Activated gamma-delta T cell (primary cell): ENCODE measurements around the gene SYT7.
"Not testable (repeated sequence)": the region's sequence is repeated elsewhere in the genome, so short reads cannot be mapped to it uniquely, and the experiment has no call there.

Source experiments
- DNase-seq: peaks from one replicate; lab custom pipeline; 2025; lab: John Stamatoyannopoulos, UW
- total RNA-seq, 2 donors: gene quantifications; one replicate each; lab custom pipeline; 2026; lab: John Stamatoyannopoulos, UW

The SYT7 gene, protein sequence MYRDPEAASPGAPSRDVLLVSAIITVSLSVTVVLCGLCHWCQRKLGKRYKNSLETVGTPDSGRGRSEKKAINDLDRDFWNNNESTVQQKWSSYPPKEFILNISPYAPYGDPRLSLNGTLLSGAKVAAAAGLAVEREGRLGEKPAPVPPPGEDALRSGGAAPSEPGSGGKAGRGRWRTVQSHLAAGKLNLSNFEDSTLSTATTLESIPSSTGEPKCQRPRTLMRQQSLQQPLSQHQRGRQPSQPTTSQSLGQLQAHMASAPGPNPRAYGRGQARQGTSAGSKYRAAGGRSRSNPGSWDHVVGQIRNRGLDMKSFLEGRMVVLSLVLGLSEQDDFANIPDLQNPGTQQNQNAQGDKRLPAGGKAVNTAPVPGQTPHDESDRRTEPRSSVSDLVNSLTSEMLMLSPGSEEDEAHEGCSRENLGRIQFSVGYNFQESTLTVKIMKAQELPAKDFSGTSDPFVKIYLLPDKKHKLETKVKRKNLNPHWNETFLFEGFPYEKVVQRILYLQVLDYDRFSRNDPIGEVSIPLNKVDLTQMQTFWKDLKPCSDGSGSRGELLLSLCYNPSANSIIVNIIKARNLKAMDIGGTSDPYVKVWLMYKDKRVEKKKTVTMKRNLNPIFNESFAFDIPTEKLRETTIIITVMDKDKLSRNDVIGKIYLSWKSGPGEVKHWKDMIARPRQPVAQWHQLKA
- total RNA-seq = 0.10 to 0.22 reads per million in 2 donors

DNA sequence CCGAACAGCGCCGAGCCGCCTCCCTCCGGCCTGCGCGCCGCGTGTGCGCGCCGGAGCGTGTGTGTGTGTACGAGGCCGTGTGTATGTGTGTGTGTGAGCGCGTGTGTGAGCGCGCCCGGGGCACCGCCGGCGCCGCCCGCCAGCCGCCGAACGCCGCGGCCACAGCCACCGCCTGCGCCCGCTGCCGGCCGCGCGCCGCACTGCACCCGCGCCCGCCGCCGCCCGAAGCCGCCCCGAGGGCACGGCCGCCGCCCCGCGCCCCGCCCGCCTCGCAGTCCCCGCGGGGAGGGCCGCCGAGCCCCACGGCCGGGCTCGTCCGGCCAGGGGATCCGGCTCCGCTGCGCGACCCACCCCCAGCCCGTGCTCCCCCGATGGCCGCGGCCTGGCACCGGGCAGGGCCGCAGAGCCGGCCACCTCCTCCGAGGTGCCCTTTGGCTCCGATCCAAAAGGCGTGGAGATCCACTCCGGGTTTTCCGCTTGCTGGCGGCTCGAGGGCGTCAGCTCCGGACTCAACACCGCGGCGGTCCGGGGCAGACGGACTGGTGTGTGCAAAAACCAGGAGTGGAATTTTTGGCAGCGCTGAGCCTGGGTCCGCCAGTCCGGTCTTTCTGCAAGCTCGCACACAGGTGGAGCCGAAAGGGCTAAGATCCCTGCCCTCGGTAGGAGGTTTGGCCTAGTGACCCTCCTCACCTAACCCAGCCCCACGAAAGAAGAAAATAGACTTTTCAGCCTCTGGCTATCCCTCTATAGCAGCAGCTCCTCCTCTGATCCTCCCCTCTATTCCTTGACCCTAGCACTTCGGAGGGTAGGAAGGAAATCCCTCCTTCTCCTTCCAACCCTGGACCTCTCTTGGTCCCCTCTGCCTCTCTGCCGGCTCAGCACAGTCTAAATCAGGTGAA is at the start of gene SYT7:
Gene SYT7, minus strand, starts transcription at position 47 of the 899 bp plus-strand sequence. CDS start 256 bp downstream, outside the sequence.
- peak; percentile 70 for DNase-seq

DNA sequence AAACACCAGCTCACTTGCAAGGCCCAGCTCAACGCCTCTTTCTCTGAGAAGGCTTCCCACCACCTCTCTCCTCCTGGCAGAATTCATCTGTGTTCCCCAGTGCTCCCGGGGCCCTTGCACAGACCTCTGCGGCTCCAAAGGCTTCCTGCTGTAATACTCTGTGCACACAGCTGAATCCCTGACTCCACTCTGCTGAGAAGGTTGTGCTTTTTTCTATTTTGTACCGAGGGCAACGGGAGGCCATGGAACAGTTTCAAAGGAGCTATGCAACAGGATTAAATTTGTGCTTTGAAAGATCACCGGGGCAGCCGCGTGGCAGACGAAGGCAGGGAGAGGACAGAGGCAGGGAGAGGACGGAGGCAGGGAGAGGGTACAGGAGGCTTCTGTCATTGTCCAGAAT is 49.2 kb upstream of the SYT7 start:
- DNase-seq = no peak

DNA sequence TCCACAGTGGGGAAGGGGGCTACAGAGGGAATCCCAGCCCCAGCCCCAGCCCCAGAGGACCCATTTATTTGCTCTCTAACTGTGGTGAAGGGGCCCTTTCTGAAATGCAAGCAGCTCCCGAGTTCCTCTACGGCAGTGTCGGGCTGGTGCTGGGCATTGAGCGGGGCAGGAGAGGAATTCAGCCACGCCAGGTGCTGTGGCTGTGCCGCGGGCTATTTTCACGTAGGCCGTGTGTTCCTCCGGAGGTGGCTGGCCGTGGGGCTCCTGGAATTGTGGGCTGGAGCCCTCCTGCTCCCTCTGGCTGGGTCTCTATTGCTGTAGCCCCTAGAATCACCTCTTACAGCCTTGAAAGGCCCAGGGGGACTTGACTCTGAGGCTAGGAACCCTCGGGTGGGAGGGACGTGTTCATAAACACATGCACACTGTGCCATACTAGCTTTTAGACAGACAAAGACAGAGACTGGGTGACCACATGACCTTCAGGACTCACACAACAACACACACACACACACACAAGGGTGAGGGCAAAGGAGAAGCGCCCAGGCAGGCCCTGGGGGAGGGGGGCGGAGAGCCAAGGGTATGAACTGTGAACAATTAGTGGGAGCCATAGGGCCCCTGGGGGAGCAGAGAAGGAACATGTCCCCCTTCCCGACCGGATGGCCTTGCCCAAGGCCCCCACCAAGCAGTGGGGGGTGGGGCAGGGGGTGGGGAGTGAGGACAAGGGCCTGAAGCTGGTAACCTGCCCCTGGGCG is 48.4 kb upstream of the SYT7 start:
- no peak for DNase-seq

DNA sequence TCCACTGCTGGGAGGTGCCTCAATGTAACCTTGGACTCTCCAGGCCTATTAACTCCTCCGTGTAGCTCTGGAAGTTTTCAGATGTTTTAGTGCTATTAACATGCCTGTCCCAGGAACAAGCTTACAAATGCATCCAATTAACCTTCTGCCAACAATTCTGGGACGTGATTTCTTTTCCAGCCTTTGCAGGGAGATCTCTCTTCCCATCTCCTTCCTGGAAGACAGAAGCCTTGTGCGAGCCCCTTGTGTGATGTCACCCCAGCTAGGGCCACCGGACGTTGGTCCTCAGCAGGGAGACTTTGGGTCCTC is 47.7 kb upstream of the SYT7 start:
- no peak for DNase-seq

DNA sequence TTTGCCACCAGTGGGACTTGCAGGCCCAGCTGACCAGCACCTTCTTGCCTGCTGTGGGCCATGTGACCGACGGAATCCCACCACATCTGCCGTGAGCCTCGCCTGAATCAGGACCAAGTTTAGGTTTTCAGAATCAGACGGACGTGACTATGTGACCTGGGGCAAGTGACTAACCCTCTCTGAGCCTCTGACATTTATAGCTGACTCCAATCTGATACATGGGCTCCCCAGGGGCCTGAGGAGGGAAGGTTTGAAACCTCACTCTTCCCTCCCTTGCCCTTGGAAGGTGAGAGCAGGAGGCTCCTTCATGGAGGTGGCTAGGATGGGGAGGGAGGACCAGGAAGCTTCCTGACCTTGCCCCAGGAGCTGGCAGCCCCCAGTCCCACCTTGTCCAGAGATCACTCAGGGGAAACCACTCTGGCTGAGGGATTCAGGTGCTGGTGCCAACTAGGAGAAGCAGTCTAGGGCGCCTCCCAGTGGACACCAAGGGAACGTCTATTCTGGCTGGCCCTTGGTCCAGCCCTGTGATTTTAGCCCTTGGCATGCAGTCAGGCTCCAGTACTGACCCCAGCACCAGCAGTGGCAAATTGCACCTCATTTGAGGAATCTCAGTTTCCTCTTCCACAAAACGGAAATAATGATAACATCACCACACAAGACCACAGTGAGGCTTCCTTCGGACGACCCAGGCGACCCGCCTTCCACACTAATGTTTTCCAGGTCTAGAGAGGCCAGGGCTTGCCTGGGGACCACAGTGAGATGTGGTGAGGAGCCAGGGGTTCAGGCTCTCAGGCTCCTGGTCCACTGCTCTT is 47.2 kb upstream of the SYT7 start:
- no peak for DNase-seq

DNA sequence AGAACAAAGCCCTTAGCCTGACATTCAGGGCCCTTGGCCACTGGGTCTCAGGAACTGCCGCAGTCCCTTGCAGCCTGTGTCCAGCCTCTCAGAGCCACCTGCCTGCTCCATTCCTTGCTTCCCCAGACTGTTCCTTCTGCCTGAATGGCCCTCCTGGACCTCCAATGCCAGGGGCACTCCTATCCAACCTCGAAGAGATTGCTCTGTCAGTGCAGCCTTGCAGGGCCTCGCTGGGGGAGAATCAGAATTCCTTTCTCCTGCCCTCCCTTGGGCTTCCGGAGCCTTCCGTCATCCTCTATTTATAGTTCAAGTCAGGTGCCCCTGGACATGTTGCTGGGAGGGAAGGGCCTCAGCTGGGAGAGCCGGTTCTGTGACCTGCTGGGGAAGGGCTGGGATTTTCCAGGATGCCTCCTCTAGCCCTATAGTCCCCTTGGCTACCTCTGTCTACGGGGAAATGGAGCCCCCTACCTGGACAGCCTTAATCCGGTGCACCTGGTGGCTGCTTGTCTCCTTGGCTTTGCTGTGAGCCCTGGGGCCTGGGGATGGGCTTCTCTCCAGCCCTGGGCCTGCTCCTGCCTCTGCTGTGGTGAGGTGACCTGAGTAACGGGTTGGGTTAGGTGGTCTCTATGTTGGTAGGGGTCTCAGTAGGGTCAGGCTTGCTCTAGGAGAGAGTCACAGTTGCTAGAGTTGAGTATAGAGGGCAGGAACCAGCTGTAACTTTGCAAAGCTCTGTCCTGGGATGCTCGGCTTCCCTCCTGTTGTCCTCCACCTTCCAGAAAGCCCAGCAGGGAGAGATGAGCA is 45.9 kb upstream of the SYT7 start:
- DNase-seq = no peak

DNA sequence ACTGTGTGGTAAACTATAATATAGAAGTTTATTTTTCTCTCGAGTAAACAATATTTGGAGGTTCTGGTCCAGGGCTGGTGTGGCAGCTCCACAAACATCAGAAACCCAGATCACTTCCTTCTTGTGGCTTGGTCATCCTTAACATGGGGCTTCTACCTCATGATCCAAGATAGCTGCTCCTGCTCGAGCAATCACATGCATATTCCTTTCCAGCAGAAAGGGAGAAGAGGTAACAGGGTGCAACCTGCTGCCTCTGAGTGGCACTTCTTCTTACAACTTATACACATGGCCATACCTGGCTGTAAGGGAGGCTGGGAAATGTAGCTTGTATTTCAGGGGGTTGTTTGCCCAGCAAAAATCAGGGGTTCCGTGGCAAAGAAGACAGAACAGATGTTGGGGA is 44.6 kb upstream of the SYT7 start:
- DNase-seq = no peak

DNA sequence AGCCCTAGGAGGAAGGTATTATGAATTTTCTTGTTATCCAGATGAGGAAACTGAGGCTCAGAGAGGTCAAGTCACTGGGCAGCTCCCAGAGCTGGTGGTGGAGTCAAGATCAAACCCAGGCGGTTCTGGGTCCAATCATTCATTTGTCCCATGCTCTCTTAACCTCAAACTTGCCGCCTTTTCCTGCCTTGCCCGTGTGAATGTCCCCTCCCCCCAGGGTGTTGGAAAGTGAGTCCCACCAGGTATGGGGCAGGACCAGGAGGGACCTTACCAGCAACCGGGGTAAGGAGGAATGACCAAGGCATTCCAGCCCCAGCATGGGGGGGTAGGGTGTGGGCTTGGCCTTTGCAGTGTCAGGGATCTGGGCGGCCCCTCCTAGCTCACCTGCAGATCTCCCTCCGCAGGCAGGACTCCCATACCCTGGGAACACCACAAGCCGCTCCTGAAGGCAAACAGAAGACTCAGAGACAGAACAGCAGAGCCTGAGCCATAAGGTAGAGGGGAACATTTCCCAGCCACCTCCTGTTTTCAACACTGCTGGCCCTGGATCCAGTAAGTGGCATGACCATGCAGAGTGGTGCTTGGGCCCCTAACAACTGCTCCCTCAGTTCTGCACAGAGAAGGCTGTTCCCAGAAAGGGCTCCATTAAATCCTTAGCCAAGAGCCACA is 41.2 kb upstream of the SYT7 start:
- no peak for DNase-seq

DNA sequence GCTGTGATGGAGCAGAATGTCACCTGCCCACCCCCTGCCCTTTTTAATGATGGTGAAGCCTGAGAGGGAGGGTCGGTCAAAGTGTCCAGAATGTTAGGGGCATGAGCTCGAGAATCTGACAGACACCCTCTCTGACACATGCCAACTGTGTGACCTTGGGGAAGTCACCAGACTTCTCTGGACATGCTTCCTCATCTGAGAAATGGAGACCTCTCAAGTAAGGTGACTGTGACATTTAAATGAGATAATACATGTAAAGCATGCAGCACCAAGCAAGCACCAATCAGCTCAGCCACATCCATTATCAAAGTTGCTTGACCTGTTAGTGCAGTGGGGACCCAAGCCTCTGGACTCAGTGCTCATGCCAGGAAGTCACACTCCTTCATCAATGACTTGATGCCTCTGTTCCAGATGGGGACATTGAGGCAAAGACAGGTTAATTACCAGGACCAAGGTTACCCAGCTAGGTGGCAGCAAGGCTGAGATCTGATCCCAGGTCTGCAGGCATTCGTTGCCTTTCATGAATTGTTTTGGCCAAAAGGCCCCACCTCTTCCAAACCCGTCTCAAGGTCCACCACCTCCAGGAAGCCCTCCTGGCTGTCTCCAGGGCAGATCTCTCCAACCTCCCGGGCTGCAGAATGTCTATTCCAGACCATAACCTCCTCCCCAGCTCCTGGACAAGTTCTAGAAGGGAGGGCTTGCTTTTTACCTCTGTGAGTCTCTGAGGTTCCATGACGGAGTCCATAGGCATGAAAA is 38.8 kb upstream of the SYT7 start:
- DNase-seq = no peak

DNA sequence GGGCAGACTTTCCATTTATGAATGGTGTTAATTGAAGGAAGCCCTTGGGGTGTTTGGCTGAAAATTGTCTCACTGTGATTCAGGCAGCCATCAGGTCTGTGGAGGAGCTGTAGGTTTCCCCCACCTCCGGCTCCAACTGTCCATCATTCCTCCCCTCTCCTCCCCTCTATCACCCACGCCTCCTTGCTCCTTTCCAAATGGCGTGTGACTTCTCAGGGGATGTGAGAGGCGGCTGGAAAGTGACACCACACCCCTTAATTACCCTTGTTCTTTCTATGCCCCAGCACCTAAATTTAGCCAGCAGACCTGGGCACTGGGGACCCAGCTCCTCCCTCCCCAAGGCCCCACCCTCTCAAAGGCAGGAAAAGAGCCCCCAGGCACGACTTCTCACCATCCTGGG is 38.1 kb upstream of the SYT7 start:
- no peak for DNase-seq

DNA sequence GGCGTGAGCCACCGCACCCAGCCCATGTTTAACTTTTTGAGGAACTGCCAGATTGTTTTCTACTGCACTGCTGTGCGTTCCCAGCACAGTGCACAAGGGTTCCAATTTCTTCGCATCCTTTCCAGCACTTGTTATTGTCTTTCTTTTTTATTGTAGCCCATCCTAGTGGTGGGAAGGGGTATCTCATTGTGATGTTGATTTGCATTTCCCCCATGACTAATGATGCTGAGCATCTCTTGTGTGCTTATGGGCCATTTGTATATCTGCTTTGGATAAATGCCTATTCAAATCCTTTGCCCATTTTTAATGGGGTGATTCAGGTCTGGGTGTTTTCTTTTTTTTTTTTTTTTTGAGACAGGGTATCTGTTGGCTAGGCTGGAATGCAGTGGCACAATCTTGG is 36.6 kb upstream of the SYT7 start:
- DNase-seq = no peak

DNA sequence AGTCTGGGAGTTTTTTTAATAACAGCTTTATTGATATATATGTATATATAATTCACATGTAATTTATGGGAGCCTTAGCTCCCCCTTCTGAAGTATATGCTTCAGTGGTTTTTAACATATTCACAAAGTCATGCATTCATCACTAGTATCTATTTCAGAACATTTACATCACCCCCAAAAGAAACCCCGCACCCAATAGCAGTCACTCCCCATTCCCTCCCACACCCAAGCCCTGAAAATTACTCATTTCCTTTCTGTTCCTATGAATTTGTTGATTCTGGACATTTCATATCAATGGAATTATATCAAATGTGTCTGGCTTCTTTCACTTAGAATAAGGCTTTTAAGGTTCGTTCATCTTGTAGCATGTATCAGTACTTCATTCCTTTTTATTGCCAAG is 35.6 kb upstream of the SYT7 start:
- DNase-seq = no peak

DNA sequence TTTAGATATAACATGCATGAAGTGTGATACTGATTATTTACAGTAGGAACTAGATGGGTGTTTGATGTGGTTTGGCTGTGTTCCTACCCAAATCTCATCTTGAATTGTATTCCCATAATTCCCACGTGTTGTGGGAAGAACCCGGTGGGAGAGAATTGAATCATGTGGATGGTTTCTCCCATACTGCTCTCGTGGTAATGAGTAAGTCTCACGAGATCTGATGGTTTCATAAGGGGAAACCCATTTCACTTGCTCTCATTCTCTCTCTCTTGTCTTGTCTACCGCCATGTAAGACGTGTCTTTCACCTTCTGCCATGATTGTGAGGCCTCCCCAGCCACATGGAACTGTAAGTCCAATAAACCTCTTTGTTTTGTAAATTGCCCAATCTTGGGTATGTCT is 33.9 kb upstream of the SYT7 start:
- DNase-seq = not testable (repeated sequence)

DNA sequence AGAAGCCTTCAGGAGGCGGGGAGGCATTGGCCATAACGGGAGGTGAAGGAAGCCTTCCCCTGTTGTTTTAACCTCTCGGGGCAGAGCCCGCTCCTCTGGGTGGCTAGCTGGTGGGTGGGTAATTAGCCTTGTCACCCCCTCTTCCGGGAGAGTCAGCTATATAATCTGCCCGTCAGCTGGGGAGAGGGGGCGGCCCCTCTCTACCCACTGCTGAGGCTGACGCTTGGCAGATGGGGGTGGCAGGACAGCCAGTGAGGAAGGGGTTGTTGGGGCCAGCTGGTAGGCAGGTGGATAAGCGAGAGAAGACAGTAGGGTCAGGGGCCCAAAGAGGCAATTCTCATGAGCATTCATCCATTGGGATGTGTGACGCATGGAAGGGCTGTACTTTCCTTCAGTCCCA is 33.0 kb upstream of the SYT7 start:
- DNase-seq = no peak

DNA sequence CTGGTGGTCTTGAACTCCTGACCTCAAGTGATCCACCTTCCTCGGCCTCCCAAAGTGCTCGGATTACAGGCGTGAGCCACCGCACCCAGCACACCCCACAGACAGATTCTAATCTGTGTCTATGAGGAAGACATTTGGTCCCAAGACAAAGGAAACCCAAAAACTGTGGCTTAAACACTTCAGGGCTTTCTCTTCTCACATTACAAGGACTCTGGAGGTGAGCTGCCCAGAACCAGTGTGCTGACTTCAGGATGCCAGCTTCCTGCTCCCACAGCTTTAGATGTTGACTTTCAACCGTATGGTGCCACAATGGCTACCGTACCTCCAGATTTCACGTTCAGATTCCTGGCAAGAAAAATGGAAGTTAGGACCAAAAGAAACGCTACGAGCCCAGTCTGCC is 32.2 kb upstream of the SYT7 start:
- DNase-seq = no peak

DNA sequence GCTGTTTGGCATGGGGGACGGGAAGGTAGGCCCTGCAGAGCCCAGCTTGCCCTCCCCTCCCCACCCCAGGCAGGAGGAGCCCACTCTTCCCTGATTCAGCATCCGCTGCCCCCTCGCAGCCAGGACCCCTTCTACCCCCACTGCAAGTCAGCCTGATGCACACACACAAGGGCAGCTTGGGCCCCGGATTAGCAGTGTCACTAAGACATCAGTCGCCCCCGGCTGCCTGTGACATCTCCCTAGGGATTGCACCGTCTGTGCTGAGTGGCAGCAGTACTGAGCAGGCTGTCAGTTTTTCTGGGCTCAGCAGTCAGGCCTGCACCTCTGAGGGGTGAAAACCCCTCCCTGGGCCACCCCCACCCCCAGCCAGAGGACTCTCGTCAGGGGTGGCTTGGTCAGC is 30.4 kb upstream of the SYT7 start:
- no peak for DNase-seq

DNA sequence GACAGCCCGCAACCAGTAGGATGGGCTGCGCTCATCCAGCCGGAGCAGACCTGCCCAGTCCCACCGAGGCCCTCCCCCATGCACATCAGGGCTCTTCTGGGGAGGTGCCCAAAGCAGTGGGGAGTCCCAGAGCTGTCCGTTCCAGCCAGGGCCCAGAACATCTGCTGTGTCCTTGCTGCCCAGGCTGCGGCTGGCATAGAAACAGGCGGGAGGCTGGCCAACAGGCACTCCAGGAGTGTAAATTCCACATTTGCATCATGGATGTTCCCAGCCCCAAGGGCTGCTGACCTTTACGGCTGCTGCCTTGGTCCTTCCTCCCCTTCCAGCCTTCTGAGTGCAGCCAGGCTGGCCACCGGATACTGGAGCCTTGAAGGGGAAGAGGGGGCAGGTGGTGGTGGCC is 30.0 kb upstream of the SYT7 start:
- DNase-seq = no peak

DNA sequence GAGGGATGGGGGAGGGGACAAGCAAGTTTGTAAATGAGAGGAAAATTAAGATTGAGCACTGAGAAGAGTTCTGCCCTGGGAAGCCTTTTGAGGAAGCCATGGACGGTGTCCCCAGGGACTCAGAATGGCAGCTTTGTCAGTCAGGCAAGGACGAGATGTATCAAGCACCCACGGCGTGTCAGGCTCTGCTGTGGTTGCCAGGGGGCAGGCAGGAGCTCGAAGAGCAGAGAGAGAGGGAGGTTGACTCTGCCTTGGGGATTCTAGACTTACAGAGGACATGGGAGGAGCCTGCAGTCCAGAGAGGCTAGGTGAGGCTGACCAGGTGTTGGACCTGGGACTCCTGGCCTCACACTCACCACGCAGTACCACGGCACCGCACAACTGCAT is 29.1 kb upstream of the SYT7 start:
- DNase-seq = no peak
